GM21515 (cell line): ENCODE data around the gene RCOR1.
"Not testable (repeated sequence)": the region's sequence is repeated elsewhere in the genome, so short reads cannot be mapped to it uniquely, and the experiment has no call there.

Source experiments
- ATAC-seq: cut with Tn5 transposase; IDR thresholded peaks from one replicate; pipeline ENCODE4 v1.9.1; 2021; ENCODE audit not compliant: unreplicated experiment

Gene RCOR1

DNA sequence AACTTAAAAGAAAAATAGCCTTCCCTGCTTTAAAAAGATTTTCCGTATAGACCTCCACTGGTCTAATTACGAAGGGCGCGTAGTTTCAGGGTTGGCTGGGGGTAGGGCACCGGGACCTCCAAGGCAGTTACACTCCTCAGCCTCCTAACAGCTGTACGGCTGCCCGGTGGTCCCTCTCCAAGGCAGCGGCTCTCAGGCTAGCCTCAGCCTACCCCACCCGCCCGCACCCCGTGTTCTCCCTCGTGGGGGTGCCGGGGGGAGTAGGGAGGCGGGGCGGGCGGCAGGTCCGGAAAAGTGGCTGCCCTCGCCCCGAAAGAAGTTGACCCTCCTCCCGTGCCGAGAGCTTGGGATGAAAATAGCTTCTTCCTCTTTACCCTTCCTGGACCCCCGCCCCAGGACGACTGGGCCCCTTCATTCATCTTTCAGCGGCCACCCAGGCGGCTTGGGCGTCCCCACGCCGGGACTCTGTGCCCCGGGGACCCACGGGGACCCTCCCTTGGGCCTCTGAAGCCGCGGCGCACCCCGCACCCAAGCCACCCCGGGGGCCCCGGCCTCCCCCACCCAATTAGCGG, 991 bp upstream of the RCOR1 start:
- peak; percentile 1 for ATAC-seq

DNA sequence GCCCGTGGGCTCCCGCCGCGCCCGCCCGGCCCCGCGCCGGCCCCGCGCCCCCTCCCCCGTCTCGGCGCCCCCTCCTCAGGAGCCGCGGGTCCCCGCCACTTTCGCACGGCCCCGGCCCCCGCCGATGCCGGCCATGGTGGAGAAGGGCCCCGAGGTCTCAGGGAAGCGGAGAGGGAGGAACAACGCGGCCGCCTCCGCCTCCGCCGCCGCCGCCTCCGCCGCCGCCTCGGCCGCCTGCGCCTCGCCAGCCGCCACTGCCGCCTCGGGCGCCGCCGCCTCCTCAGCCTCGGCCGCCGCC, 263 bp downstream of the RCOR1 start:
- ATAC-seq = no peak

GRCh38 chr14:102593061-102593824, 794 bp downstream of the RCOR1 start:
- peak; percentile 18 for ATAC-seq

DNA sequence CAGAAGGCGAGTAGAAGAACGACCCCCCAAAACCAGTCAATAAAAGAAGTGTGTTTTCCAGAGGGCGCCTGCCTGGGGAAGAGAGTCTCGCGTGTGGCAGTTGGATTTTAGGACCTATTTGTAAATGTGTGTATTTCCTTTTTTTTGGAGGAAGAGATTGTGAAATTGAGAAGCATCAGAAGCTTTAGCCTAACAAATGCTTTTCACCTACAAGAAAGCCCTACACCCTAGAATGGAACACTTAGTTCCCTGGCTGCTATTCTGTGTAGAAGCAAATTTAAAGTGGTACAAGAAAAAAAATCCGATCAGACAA, 1.3 kb downstream of the RCOR1 start:
- ATAC-seq = no peak

GRCh38 chr14:102594514-102595175, 2.2 kb downstream of the RCOR1 start:
- ATAC-seq = peak; percentile 30

DNA sequence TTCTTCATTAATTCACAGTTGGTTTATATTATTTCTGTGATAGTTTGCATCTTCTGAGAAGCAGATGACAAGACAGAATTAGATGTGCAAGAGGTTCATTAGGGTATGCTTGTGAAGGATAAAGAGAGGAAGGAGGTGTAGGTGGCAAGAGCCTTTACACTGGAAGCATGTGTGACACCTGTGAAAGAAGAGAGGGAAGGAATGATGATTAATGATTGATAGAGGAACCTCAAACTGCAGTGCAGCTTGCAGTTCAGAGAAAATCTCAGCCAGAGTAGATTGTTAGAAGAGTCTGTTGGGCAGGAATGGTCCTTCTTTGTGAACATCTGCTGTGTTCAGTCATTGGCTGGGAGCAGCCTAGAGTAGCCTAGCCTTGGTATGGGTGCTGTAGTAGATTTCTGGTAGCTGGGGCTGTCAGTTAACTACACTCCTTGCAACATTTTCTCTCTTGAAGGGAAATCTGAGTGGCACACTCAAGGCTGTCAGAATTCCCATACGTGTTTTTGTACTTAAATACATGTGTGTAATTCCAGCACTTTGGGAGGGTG, 9.0 kb downstream of the RCOR1 start:
- no peak for ATAC-seq

GRCh38 chr14:102602421-102603292, 10.2 kb downstream of the RCOR1 start:
- ATAC-seq = no peak

DNA sequence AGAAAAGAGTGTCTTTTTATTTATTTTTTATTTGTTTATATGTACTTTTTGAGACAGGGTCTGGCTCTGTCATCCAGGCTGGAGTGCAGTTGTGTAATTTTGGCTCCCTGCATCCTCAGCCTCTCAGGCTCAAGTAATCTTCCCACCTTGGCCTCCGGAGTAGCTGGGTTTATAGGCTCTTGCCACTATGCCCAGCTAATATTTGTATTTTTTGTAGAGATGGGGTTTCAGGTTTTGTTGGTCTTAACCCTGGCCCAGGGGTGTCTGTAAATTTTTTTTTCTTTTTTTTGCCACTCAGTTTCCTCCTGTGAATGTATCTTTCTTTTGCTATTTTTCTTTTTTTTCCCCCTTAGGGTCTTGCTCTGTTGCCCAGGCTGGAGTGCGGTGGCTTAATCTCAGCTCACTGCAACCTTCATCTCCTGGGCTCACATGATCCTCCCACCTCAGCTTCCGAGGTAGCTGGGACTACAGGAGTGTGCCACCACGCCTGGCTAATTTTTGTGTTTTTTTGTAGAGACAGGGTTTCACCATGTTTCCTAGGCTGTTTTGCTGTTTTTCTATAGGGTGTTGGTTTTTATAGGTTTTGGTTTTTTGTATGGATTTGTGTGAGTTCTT, 11.0 kb downstream of the RCOR1 start:
- no peak for ATAC-seq

GRCh38 chr14:102604183-102604582, 11.7 kb downstream of the RCOR1 start:
- no peak for ATAC-seq

GRCh38 chr14:102605029-102605428, 12.6 kb downstream of the RCOR1 start:
- no peak for ATAC-seq

DNA sequence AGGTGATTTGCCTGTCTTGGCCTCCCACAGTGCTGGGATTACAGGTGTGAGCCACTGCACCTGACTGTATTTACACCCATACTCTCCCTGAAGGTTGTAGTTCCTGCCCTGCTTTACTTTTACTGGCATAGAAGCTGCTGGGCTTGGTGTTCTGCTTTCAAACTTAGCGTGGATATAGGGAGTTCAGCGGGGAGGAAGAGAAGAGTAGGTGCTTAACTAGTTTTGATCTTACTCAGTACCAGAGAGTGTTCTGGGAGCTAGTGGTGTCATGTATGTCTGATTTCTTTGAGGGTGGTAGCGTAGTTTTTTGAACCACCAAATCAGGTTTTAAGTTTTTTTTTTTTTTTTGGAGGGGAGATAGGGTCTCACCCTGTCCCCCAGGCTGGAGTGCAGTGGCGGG, 13.8 kb downstream of the RCOR1 start:
- peak; percentile 45 for ATAC-seq

DNA sequence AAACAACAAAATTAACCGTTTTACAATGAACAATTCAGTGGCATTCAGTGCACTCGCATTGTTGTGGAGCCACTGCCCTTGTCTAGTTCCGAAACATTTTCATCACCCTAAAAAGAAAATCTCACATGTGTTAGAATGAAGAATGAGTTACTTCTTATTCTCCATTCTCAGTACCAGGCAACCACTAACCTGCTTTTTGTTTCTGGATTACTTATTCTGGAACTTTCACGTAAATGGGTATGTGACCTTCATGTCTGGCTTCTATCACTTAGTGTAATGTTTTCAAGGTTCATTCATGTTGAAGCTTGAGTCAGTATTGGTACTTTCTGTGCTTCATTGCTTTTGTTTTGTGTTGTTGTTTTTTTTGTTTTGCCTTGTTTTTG, 15.6 kb downstream of the RCOR1 start:
- ATAC-seq = no peak

DNA sequence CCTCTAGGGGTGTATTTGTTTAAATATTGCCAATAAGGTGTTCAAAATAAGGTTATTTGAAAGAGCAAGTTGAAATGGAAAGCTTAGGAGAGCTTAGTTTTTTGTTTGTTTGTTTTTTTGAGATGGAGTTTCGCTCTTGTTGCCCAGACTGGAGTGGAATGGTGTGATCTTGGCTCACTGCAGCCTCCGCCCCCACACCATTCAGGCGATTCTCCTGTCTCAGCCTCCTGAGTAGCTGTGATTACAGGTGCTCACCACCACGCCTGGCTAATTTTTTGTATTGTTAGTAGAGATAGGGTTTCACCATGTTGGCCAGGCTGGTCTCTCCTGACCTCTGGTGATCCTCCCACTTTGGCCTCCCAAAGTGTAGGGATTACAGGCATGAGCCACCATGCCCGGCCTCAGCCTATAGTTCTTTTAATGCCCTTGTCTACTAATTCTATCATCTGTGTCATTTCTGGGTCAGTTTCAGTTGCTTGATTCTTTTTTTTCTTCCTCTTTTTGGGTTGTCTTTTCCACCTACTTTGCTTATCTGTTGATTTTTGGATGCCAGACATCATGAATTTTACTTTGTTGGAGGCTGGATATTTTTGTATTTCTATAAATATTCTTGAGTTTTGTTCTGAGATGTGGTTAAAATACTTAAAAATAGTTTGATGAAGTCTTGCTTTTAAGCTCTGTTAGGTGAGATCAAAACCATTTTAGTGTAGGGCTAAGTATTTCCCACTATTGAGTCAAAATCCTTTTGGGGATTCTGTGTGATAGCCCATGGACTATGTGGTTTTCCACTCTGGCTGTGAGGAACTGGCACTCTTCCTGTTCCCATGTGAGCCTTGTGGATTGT, 18.7 kb downstream of the RCOR1 start:
- no peak for ATAC-seq

DNA sequence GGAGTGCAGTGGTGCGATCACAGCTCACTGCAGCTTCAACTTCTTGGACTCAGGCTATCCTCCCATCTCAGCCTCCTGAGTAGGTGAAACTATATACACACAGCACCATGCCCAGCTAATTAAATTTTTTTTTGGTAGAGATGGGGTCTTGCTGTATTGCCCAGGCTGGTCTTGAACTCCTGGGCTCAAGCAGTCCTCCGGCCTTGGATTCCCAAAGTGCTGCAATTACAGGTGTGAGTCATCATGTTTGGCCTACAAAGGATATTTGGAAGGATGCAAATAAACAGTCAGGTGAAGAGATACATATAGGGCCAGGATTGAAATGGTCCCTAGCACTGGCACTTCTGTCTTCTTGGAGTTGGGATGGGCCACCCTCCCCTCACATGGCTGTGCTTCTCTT, 23.9 kb downstream of the RCOR1 start:
- no peak for ATAC-seq

DNA sequence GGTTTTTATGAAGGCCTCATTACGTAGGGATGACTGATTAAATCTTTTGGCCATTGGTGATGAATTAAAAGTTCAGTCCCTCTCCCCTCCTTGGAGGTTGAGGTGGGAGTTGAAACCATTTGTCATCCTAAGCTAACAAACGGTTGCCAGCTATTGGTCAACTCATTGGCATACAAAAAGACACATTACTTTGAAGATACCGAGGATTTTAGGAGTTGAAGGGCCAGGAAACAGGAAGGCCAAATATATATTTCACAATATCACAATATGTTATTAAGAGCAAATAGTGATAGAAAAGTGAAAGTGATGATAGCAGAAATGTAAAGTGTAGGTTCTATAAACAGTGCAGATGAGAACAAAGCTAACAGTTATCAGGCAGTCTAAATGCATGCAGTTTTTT, 24.4 kb downstream of the RCOR1 start:
- no peak for ATAC-seq

DNA sequence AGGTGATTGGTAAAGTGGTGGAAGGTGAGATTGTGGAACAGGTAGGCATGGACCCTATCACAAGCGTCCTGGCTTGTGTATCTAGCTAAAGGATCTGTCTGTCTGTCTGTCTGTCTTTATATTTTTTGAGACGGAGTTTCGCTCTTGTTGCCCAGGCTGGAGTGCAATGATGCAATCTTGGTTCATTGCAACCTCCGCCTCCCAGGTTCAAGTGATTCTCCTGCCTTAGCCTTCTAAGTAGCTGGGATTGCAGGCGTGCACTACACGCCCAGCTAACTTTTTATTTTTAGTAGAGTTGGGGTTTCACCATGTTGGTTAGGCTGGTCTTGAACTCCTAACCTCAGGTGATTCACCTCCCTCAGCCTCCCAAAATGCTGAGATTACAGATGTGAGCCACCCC, 26.6 kb downstream of the RCOR1 start:
- not testable (repeated sequence) for ATAC-seq

- ATAC-seq = no peak
These were observed 28.0 kb downstream of the RCOR1 start for GRCh38 chr14:102620413-102620812.

GRCh38 chr14:102622262-102622885, 29.9 kb downstream of the RCOR1 start:
- no peak for ATAC-seq

DNA sequence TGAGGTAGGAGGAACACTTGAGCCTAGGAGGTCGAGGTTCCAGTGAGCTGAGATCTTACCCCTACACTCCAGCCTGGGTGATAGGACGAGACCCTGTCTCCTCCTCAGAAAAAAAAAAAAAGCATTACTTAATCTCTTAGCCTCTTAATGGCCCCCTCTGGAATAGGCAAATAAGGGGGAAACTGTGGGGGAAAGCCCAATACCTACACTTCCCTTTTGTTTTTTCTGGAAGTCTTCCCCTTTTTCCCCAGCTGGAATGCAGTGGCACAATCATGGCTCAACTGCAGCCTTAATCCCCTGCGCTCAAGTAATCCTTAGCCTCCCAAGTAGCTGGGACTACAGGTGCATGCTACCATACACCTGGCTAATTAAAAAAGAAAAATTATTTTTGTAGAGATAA, 32.2 kb downstream of the RCOR1 start:
- no peak for ATAC-seq
